ENCODE results near the gene ARHGAP21.

Gene ARHGAP21

GRCh38 chr10:24554036-24554435, 169.7 kb downstream of the ARHGAP21 start:
- no peak overlapping the region for H3K4me3 ChIP-seq (ENCODE audit: control insufficient read depth, low read depth, low read length)
- TF ChIP-seq CTCF (IDR thresholded peaks at IDR 0.05; ENCODE audit: control insufficient read depth, insufficient read depth, low read depth, low read length, missing control alignments) = no peak
- no peak for DNase-seq (ENCODE audit: low read depth)

- H3K4me3 ChIP-seq (ENCODE audit: control insufficient read depth, low read depth, low read length) = no peak overlapping the region
- TF ChIP-seq CTCF (IDR thresholded peaks at IDR 0.05; ENCODE audit: control insufficient read depth, insufficient read depth, low read depth, low read length, missing control alignments) = no peak
- no peak for DNase-seq (ENCODE audit: low read depth)
Observed at GRCh38 chr10:24553051-24553612, 170.6 kb downstream of the ARHGAP21 start.

GRCh38 chr10:24552346-24553016, 171.2 kb downstream of the ARHGAP21 start:
- no peak overlapping the region for H3K4me3 ChIP-seq (ENCODE audit: control insufficient read depth, low read depth, low read length)
- peak; percentile 16 for TF ChIP-seq CTCF (IDR thresholded peaks at IDR 0.05; ENCODE audit: control insufficient read depth, insufficient read depth, low read depth, low read length, missing control alignments)
- DNase-seq (ENCODE audit: low read depth) = no peak

GRCh38 chr10:24551161-24551560, 172.5 kb downstream of the ARHGAP21 start:
- TF ChIP-seq CTCF (IDR thresholded peaks at IDR 0.05; ENCODE audit: control insufficient read depth, insufficient read depth, low read depth, low read length, missing control alignments) = no peak
- H3K4me3 ChIP-seq (ENCODE audit: control insufficient read depth, low read depth, low read length) = no peak overlapping the region
- no peak for DNase-seq (ENCODE audit: low read depth)

GRCh38 chr10:24550680-24551079, 173.0 kb downstream of the ARHGAP21 start:
- H3K4me3 ChIP-seq (ENCODE audit: control insufficient read depth, low read depth, low read length) = no peak overlapping the region
- TF ChIP-seq CTCF (IDR thresholded peaks at IDR 0.05; ENCODE audit: control insufficient read depth, insufficient read depth, low read depth, low read length, missing control alignments) = no peak
- DNase-seq (ENCODE audit: low read depth) = no peak

GRCh38 chr10:24545585-24545984, 178.1 kb downstream of the ARHGAP21 start:
- H3K4me3 ChIP-seq (ENCODE audit: control insufficient read depth, low read depth, low read length) = no peak overlapping the region
- TF ChIP-seq CTCF (IDR thresholded peaks at IDR 0.05; ENCODE audit: control insufficient read depth, insufficient read depth, low read depth, low read length, missing control alignments) = no peak
- no peak for DNase-seq (ENCODE audit: low read depth)

Measured in AG09309 (cell line).